DMS79 (cell line): ENCODE results near the gene KCTD18.

Experiments
- DNase-seq: peaks from one replicate; lab custom pipeline; 2025; lab: John Stamatoyannopoulos, UW

The KCTD18 gene

GRCh38 chr2:200454927-200455801 lies 54.7 kb downstream of the KCTD18 start:
- DNase-seq: no peak

GRCh38 chr2:200453853-200454534 lies 55.9 kb downstream of the KCTD18 start:
- DNase-seq: no peak

- no peak for DNase-seq
Observed at GRCh38 chr2:200453142-200453852, 56.6 kb downstream of the KCTD18 start.

GRCh38 chr2:200452377-200452776 lies 57.5 kb downstream of the KCTD18 start:
- no peak for DNase-seq

- DNase-seq: no peak
Observed at GRCh38 chr2:200451511-200451910, 58.4 kb downstream of the KCTD18 start.

- no peak for DNase-seq
Observed at GRCh38 chr2:200450288-200450687, 59.6 kb downstream of the KCTD18 start.

GRCh38 chr2:200449149-200449548 lies 60.7 kb downstream of the KCTD18 start:
- DNase-seq: no peak

- no peak for DNase-seq
Observed at GRCh38 chr2:200448455-200448854, 61.4 kb downstream of the KCTD18 start.

- DNase-seq: no peak
Observed at GRCh38 chr2:200447139-200447855, 62.6 kb downstream of the KCTD18 start.

GRCh38 chr2:200446612-200447011 lies 63.3 kb downstream of the KCTD18 start:
- no peak for DNase-seq

GRCh38 chr2:200445284-200445683 lies 64.6 kb downstream of the KCTD18 start:
- DNase-seq: no peak

GRCh38 chr2:200444530-200444929 lies 65.3 kb downstream of the KCTD18 start:
- DNase-seq: no peak

GRCh38 chr2:200443916-200444315 lies 66.0 kb downstream of the KCTD18 start:
- no peak for DNase-seq

GRCh38 chr2:200443376-200443775 lies 66.5 kb downstream of the KCTD18 start:
- DNase-seq: peak; percentile 21

- peak; percentile 80 for DNase-seq
Observed at GRCh38 chr2:200442471-200442870, 67.4 kb downstream of the KCTD18 start.

GRCh38 chr2:200439981-200440380 lies 69.9 kb downstream of the KCTD18 start:
- no peak for DNase-seq
